NCI-H2227 (cell line): Measurements from ENCODE around the gene SH3RF1.

Experiments
- DNase-seq: peaks from one replicate; lab custom pipeline; 2025; ENCODE audit not compliant: unreplicated experiment; lab: John Stamatoyannopoulos, UW

The SH3RF1 gene

DNA sequence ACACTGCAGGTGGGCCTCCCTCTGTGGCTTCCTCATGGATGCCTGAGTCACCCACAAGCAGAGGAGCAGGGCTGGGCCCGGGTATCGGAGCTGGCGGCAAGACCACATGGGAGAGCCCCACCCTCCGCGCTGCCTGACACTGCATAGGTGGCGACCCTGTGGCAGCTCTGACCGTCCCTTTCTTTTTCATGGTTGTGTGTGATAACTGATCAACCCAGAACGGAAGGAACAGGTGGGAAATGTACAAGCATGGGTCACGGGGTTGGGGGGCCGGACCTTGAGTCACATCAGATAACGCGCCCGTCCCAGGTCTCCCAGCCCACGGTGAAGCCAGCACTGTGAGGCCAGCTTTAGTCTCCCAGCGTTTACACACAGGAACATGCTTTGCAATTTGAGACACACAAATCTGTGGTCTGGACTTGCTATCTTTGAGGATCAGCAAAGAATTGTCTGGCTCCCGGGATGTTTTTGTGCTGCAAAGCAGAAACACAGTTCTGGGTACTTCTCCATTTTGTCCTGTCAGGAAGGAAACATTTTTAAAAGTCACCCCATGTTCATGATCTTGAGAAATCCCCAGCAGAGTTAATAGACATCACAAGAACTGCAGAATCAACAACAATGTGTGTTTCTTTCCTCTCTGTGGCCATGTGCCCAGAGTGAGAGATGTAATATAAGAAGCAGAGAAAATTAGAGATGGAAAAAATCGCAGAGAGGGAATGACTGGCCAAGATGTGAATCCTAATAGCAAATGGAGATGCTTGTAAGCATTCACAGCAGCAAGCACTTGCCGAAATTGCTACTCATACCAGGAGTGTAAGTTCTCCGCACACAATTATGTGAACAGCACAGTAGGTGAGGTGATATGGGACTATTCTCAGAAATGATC, 190.6 kb downstream of the SH3RF1 start:
- peak; percentile 26 for DNase-seq

DNA sequence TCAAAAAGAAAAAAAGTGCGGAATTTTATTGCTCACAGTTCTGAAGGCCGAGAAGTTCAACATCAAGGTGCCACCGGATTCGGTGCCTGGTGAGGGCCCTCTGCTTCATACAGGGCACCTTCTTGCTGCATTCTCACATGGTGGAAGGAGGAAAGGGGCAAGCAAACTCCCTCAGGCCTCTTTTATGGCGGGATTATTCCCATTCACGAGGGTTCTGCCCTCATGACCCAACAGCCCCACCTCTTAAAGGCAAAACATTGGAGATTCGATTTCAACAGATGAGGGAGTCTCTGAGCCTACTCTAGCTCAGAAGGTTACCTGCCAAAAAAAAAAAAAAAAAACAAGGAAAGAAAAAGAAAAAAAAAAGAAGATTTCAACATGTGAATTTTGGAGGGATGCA, 196.6 kb downstream of the SH3RF1 start:
- no peak for DNase-seq

GRCh38 chr4:169071747-169072146, 199.0 kb downstream of the SH3RF1 start:
- no peak for DNase-seq

DNA sequence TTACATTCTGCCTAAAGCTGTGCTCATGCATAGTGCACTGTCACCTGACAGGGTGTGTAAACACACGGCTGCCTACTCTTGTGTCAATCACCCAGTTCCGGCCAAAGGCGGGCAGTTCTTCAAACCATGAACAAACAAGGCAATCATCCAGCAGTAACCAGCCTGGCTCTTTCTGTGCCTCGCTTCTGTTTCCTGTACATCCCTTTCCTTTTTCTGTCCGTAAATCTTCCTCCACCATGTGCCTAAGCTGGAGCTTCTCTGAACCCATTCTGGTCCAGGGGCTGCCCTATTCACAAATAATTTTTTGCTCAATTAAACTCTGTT, 199.9 kb downstream of the SH3RF1 start:
- DNase-seq, result peak; percentile 19

DNA sequence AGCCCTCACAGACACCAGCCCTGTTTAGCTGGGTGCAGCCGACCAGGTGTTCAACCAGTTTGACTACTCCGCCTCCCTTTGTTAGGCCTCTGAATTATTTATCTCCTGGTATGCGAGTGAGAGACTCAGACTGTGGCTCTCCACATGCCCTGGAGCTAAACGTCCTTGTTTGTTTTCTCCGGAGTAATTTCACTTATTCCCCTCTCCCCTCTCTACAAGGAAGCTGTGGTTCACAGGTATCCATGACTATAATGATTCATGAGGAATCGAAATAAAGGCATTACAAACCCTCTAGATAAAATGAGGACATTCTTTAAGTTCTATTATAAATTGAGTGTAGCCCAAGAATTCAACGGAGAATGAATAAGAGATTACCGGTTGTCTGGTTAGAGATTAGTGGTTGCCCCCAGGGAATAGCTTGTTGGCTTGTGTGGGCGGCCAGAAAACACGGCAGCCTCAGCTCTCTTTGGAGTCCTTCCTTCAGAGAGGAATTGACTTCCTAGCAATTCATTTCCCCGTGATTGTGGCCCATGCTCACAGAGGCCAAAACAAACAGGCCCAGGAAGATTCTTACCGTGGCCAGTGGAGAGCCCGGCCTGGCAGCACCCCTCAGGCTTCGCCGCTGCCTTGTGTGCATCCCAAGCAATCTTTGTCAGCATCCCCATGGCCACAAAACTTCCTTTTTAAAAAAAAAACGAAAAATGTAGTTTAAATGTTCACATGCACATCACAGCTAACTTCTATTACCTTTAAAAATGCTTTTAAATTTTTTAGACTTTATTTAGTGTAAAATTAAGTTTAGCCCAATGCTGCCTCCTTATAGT, 200.5 kb downstream of the SH3RF1 start:
- peak; percentile 15 for DNase-seq

DNA sequence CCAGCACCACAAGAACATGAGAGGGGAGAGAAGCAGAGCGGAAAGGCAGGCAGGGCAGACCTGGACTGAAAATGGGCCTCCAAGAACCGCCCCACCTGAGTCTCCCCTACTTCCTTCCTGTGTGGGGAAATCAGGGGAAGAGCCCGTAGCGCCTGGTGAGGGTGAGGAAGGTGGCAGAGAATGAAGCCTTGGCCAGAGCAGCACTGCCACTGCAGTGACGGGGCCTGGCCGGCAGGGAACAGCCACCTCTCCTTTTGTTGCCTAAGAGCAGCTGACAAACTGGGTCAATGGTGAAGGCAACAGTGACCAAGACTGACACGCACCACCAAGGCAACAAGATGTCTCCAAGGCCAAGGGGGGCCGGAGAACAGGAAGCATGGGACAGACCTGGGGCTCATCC, 202.3 kb downstream of the SH3RF1 start:
- DNase-seq, result no peak

DNA sequence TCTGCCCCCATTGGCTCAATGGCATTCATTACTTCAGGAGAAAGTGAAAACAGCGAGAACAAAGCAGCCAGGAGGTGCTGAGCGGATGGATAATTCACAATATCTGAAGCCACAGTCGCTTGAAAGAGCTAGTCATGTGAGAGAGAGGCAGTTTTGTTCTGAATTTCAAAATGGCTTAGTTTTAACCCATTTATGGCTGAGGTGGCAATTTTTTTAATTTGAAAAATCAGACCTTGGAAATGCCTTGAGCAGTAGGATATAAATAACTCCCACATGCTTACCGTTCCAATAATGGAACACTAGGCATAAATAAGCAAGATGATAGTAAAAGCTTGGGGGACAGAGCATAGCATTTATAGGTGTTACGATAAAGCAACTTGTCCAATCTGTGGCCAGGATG, 203.8 kb downstream of the SH3RF1 start:
- no peak for DNase-seq

GRCh38 chr4:169064296-169064695, 206.5 kb downstream of the SH3RF1 start:
- no peak for DNase-seq

DNA sequence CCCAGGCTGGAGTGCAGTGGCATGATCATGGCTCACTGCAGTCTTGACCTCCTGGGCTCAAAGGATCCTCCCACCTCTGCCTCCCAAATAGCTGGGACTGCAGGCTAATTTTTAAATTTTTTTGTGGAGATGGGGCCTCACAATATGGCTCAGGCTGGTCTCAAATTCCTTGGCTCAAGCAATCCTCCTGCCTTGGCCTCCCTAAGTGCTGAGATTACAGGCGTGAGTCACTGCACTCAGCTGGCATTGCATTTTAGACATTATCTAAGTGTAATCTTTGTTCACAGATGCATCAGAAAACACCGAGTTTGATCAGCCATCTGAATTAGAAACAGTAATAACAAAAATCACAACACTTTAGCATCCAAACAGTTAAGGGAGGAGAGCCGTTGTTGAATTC, 207.3 kb downstream of the SH3RF1 start:
- DNase-seq, result no peak

GRCh38 chr4:169062897-169063244, 207.9 kb downstream of the SH3RF1 start:
- no peak for DNase-seq

DNA sequence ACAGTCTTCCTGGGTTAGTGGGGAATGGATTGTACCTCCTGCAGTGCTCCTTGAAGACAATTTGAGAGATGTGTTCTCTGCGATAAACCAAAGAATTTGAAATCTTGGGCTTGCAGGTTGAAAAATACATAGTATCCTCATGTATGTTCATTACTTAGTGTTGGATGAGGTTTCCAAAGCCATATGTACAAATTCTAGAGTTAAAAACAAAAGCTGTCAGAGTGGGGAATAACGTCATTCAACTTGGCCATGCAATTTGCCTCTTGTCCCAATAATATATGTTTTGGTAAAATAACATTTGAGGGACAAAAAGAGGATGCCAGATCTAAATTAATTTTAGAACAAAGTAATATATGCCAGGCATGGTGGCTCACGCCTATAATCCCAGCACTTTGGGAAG, 209.4 kb downstream of the SH3RF1 start:
- no peak for DNase-seq

- DNase-seq, result no peak
Observed at GRCh38 chr4:169060391-169061091, 210.2 kb downstream of the SH3RF1 start.

DNA sequence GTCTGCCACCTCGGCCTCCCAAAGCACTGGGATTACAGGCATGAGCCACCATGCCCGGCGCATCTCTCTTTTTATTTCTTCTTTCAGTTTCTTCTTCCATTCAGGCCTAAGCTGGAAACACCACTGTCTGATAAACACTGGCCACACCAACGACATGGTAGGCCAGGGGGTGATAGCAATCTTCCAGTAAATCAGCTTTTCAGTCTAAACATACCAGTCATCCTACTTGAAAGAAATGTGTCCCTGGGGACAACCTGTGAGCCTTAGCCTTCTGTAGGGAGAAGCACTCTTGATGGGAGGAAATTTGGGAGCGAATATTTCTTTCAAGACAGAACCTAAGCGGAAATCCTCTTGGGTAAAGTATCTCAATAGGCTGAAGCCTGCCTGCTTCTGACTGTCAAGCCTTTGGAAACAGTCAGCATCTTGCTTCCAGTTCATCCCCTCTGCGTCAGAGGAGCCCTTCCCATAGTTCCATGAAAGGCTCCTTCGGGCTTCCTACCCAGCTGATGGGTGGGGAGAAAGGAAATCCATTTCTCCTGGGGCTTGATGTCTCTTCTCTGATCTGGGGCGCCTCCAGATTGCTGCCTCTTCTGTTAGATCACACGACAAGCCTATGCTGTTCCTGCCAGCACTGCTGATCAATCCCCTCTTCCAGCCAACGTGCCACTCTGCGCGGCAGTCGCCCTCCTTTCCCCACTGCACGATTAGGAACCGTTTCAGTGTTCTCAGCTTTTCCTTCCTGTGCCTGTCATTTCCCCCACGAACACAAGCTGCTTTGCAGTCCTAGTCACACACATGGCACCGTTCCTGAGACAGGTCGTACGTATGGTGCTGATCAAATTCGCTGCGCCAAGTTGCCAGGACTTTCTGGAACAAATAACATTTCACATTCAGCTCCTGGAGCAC, 211.2 kb downstream of the SH3RF1 start:
- no peak for DNase-seq

DNA sequence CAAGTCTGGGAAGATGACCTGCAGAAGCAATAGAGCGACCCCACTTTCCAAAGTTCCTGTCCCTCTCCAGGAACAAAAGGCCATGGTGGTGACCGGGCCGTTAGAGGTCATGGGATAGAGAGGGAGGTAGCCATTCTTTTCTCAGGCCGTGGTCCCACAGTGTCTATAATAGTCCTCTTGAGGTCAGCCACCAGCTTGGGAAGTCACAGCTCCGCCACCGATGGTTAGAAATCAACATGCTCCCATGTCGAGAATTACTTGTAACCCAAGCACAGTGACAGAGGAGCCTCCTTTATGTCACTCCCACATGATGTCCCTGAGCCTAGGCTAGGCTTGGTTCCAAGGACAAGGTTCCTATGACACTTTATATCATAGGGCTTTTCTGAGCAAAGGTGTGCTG, 212.4 kb downstream of the SH3RF1 start:
- no peak for DNase-seq

DNA sequence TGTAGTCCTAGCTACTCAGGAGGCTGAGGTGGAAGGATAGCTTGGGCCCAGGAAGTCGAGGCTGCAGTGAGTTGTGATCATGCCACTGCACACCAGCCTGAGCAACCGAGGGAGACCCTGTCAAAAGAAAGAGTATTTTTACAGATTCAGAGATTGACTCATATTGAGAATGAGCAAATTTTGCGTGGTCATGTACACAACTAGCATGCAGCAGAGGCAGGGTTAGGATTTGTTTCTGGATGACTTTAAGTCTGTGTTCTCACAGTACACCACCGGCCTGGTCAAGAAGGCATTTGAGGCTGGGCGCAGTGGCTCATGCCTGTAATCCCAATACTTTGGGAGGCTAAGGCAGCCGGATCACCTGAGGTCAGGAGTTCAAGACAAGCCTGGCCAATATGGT, 215.9 kb downstream of the SH3RF1 start:
- DNase-seq, result no peak

- no peak for DNase-seq
Observed at GRCh38 chr4:169052594-169052945, 218.2 kb downstream of the SH3RF1 start.

- DNase-seq, result no peak
Observed at GRCh38 chr4:169051761-169052593, 218.8 kb downstream of the SH3RF1 start.

DNA sequence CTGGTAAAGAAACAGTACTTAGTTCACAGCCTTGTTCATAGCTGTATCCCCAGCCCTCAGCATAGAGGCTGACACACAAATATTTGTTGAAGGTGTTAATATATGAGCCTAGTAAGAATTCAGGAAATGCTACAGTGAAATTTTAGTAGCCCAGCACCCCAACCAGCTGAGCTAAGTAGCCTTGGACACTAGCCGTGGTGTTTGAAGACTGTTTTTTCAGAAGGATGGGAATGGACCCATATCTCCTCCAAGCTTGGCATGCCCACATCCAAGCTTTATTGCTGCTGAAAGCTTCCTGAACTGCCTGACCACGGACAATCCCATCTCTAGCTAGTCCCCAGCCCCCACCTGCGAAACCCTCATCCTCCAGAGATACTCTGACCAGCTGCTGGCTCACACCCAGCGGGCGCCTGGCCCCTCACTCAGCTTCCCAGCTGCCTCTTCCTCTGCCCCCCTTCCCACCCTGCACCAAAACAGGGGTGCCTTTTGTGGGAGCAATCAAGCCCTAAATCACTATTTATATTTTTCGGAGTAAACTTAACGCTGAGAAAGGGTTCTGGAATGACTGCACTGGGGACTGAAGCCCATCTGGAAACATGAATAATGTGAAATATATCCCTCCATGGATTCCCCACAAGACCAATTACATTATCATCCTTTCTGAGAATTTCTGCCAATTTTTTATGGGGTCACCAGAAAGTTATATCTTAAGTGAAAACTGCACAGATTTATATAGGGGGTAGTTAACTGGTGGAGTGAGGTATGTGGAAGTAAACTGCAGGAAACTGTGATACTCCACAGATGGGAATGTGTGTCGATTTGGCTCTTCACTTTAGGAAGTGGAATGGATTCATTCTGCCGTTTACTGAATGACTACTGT, 219.6 kb downstream of the SH3RF1 start:
- no peak for DNase-seq

- no peak for DNase-seq
Observed at GRCh38 chr4:169050284-169050683, 220.5 kb downstream of the SH3RF1 start.
